VCaP (cell line): Measurements from ENCODE around the gene AP5Z1.

Experiments used
- H3K27ac ChIP-seq: fragments of 450-650 bp; 2 replicates; pipeline ENCODE4 v1.5.1; 2017
- CTCF ChIP-seq: fragments of 450-650 bp; conservative IDR thresholded peaks from 2 replicates; pipeline ENCODE4 v1.5.1; 2017; ENCODE audit warnings: mild to moderate bottlenecking, moderate library complexity

AP5Z1 gene

GRCh38 chr7:4779118-4779517 is 3.7 kb downstream of the AP5Z1 start:
- no peak overlapping the region for H3K27ac ChIP-seq
- TF ChIP-seq CTCF: no peak

- no peak overlapping the region for H3K27ac ChIP-seq
- TF ChIP-seq CTCF: no peak
Observed at GRCh38 chr7:4781366-4782069, 6.1 kb downstream of the AP5Z1 start.

GRCh38 chr7:4782333-4783291 is 7.2 kb downstream of the AP5Z1 start:
- TF ChIP-seq CTCF: no peak
- no peak overlapping the region for H3K27ac ChIP-seq

GRCh38 chr7:4783292-4783652 is 7.8 kb downstream of the AP5Z1 start:
- H3K27ac ChIP-seq: no peak overlapping the region
- no peak for TF ChIP-seq CTCF

GRCh38 chr7:4783762-4784351 is 8.4 kb downstream of the AP5Z1 start:
- no peak overlapping the region for H3K27ac ChIP-seq
- no peak for TF ChIP-seq CTCF

- no peak for TF ChIP-seq CTCF
Observed at GRCh38 chr7:4784799-4785198, 9.4 kb downstream of the AP5Z1 start.

GRCh38 chr7:4785371-4785770 is 9.9 kb downstream of the AP5Z1 start:
- TF ChIP-seq CTCF: no peak
- no peak overlapping the region for H3K27ac ChIP-seq

More at GRCh38 chr7:4784799-4785198, 9.4 kb downstream of the AP5Z1 start:
- H3K27ac ChIP-seq: no peak overlapping the region
